ENCODE results near the gene GCC2.
A peak's percentile ranks its signal among the peaks of the same experiment; 100 is the strongest.
"Not testable (repeated sequence)": the region's sequence is repeated elsewhere in the genome, so short reads cannot be mapped to it uniquely, and the experiment has no call there.

Gene GCC2

GRCh38 chr2:108448678-108449409 is at the start of gene GCC2:
Gene GCC2 (plus strand): TSS chr2:108449206. CDS start chr2:108449275, 69 bp downstream.
- peak; percentile 95 to 96 for DNase-seq

GRCh38 chr2:108399479-108399878 is 49.5 kb upstream of the GCC2 start:
- DNase-seq, result no peak

- no peak for DNase-seq
These were observed 47.2 kb upstream of the GCC2 start for GRCh38 chr2:108401800-108402199.

- DNase-seq, result no peak
These were observed 45.5 kb upstream of the GCC2 start for GRCh38 chr2:108403494-108403893.

GRCh38 chr2:108404784-108405397 is 44.1 kb upstream of the GCC2 start:
- DNase-seq, result no peak

GRCh38 chr2:108407864-108408729 is 40.9 kb upstream of the GCC2 start:
- DNase-seq, result no peak

GRCh38 chr2:108409768-108410167 is 39.2 kb upstream of the GCC2 start:
- DNase-seq, result no peak

GRCh38 chr2:108412995-108413710 is 35.9 kb upstream of the GCC2 start:
- DNase-seq, result no peak

- DNase-seq, result no peak
These were observed 35.3 kb upstream of the GCC2 start for GRCh38 chr2:108413711-108414095.

- no peak for DNase-seq
These were observed 34.6 kb upstream of the GCC2 start for GRCh38 chr2:108414256-108414876.

GRCh38 chr2:108414945-108415344 is 34.1 kb upstream of the GCC2 start:
- DNase-seq, result no peak

- no peak for DNase-seq
These were observed 31.8 kb upstream of the GCC2 start for GRCh38 chr2:108417254-108417653.

- DNase-seq, result no peak
These were observed 30.6 kb upstream of the GCC2 start for GRCh38 chr2:108418416-108418815.

GRCh38 chr2:108423067-108423466 is 25.9 kb upstream of the GCC2 start:
- DNase-seq, result no peak

- DNase-seq, result no peak
These were observed 25.3 kb upstream of the GCC2 start for GRCh38 chr2:108423502-108424251.

GRCh38 chr2:108428286-108429009 is 20.6 kb upstream of the GCC2 start:
- DNase-seq, result no peak

- not testable (repeated sequence) for DNase-seq
These were observed 13.4 kb upstream of the GCC2 start for GRCh38 chr2:108435578-108435977.

GRCh38 chr2:108436976-108437375 is 12.0 kb upstream of the GCC2 start:
- no peak for DNase-seq

- DNase-seq, result no peak
These were observed 7.3 kb upstream of the GCC2 start for GRCh38 chr2:108441712-108442111.

GRCh38 chr2:108444941-108445840 is 3.8 kb upstream of the GCC2 start:
- DNase-seq, result no peak

All from CD4-positive, alpha-beta T cell treated with Interleukin-1 beta for 1 hour (primary cell).